Measurements from ENCODE around the gene OR1F1. TPM values are rescaled to one million over a fixed set of nuclear protein-coding genes. Genes with fewer than 3 reads are reported as not detected.

OR1F1 gene
- total and polyA plus RNA-seq, 2 of the 8 experiments (the other 6 are each of a cell fraction or from before 2014, with no cell fraction given): 0.52 to 1.2 TPM

Other genes with a start within 250 kb of the OR1F1 start
- gene KREMEN2, start 223.9 kb upstream of the OR1F1 start, total RNA-seq (2021; fragmentation: NEBNext Ultra II Directional; extraction: Animal tissue kit (Norgen Biotek cat#: 25700)): 6.6 and 7.8 TPM in 2 replicates
- gene KREMEN2, start 223.9 kb upstream of the OR1F1 start, polyA plus RNA-seq (2011; rRNA removed): 7.0 and 10.4 TPM in 2 replicates
- gene PAQR4, start 218.9 kb upstream of the OR1F1 start, total RNA-seq (2021; fragmentation: NEBNext Ultra II Directional; extraction: Animal tissue kit (Norgen Biotek cat#: 25700)): 28.2 and 28.8 TPM in 2 replicates
- 34.6 and 52.8 TPM in 2 replicates for gene PAQR4, start 218.9 kb upstream of the OR1F1 start, polyA plus RNA-seq (2011; rRNA removed)
- 74.7 and 83.6 TPM in 2 replicates for gene PKMYT1, start 207.8 kb upstream of the OR1F1 start, total RNA-seq (2021; fragmentation: NEBNext Ultra II Directional; extraction: Animal tissue kit (Norgen Biotek cat#: 25700))
- gene PKMYT1, start 207.8 kb upstream of the OR1F1 start, polyA plus RNA-seq (2011; rRNA removed): 85.2 and 180 TPM in 2 replicates
- gene CLDN9, start 175.3 kb upstream of the OR1F1 start, total RNA-seq (2021; fragmentation: NEBNext Ultra II Directional; extraction: Animal tissue kit (Norgen Biotek cat#: 25700)): 0.60 and 0.77 TPM in 2 replicates
- 0.89 and 2.2 TPM in 2 replicates for gene CLDN9, start 175.3 kb upstream of the OR1F1 start, polyA plus RNA-seq (2011; rRNA removed)
- gene CLDN6, start 170.0 kb upstream of the OR1F1 start, total RNA-seq (2021; fragmentation: NEBNext Ultra II Directional; extraction: Animal tissue kit (Norgen Biotek cat#: 25700)): 747 and 793 TPM in 2 replicates
- gene CLDN6, start 170.0 kb upstream of the OR1F1 start, polyA plus RNA-seq (2011; rRNA removed): 1,115 and 1,541 TPM in 2 replicates
- 77.0 and 81.0 TPM in 2 replicates for gene TNFRSF12A, start 167.8 kb upstream of the OR1F1 start, total RNA-seq (2021; fragmentation: NEBNext Ultra II Directional; extraction: Animal tissue kit (Norgen Biotek cat#: 25700))
- gene TNFRSF12A, start 167.8 kb upstream of the OR1F1 start, polyA plus RNA-seq (2011; rRNA removed): 82.5 and 121 TPM in 2 replicates
- 66.2 and 72.7 TPM in 2 replicates for gene HCFC1R1, start 164.3 kb upstream of the OR1F1 start, total RNA-seq (2021; fragmentation: NEBNext Ultra II Directional; extraction: Animal tissue kit (Norgen Biotek cat#: 25700))
- gene HCFC1R1, start 164.3 kb upstream of the OR1F1 start, polyA plus RNA-seq (2011; rRNA removed): 138 and 195 TPM in 2 replicates
- 78.5 and 82.9 TPM in 2 replicates for gene THOC6, start 164.2 kb upstream of the OR1F1 start, total RNA-seq (2021; fragmentation: NEBNext Ultra II Directional; extraction: Animal tissue kit (Norgen Biotek cat#: 25700))
- gene THOC6, start 164.2 kb upstream of the OR1F1 start, polyA plus RNA-seq (2011; rRNA removed): 111 and 137 TPM in 2 replicates
- 14.3 and 15.9 TPM in 2 replicates for gene BICDL2, start 151.3 kb upstream of the OR1F1 start, total RNA-seq (2021; fragmentation: NEBNext Ultra II Directional; extraction: Animal tissue kit (Norgen Biotek cat#: 25700))
- 7.3 and 14.2 TPM in 2 replicates for gene BICDL2, start 151.3 kb upstream of the OR1F1 start, polyA plus RNA-seq (2011; rRNA removed)
- 23.9 and 26.7 TPM in 2 replicates for gene MMP25, start 141.6 kb upstream of the OR1F1 start, total RNA-seq (2021; fragmentation: NEBNext Ultra II Directional; extraction: Animal tissue kit (Norgen Biotek cat#: 25700))
- gene MMP25, start 141.6 kb upstream of the OR1F1 start, polyA plus RNA-seq (2011; rRNA removed): 7.7 and 14.8 TPM in 2 replicates
- gene IL32, start 122.6 kb upstream of the OR1F1 start, total RNA-seq (2021; fragmentation: NEBNext Ultra II Directional; extraction: Animal tissue kit (Norgen Biotek cat#: 25700)): 2.0 and 2.7 TPM in 2 replicates
- 4.3 and 5.0 TPM in 2 replicates for gene IL32, start 122.6 kb upstream of the OR1F1 start, polyA plus RNA-seq (2011; rRNA removed)
- gene ZSCAN10, start 88.9 kb upstream of the OR1F1 start, total RNA-seq (2021; fragmentation: NEBNext Ultra II Directional; extraction: Animal tissue kit (Norgen Biotek cat#: 25700)): 195 and 209 TPM in 2 replicates
- 314 and 488 TPM in 2 replicates for gene ZSCAN10, start 88.9 kb upstream of the OR1F1 start, polyA plus RNA-seq (2011; rRNA removed)
- 17.0 and 19.1 TPM in 2 replicates for gene ZNF205, start 75.6 kb upstream of the OR1F1 start, total RNA-seq (2021; fragmentation: NEBNext Ultra II Directional; extraction: Animal tissue kit (Norgen Biotek cat#: 25700))
- gene ZNF205, start 75.6 kb upstream of the OR1F1 start, polyA plus RNA-seq (2011; rRNA removed): 19.9 and 28.5 TPM in 2 replicates
- 6.9 and 7.3 TPM in 2 replicates for gene ZNF213, start 53.2 kb upstream of the OR1F1 start, total RNA-seq (2021; fragmentation: NEBNext Ultra II Directional; extraction: Animal tissue kit (Norgen Biotek cat#: 25700))
- gene ZNF213, start 53.2 kb upstream of the OR1F1 start, polyA plus RNA-seq (2011; rRNA removed): 1.6 and 3.8 TPM in 2 replicates
- 7.5 and 9.9 TPM in 2 replicates for gene ZNF200, start 47.0 kb downstream of the OR1F1 start, total RNA-seq (2021; fragmentation: NEBNext Ultra II Directional; extraction: Animal tissue kit (Norgen Biotek cat#: 25700))
- gene ZNF200, start 47.0 kb downstream of the OR1F1 start, polyA plus RNA-seq (2011; rRNA removed): 2.7 and 3.0 TPM in 2 replicates
- gene MEFV, start 68.4 kb downstream of the OR1F1 start, total RNA-seq (2021; fragmentation: NEBNext Ultra II Directional; extraction: Animal tissue kit (Norgen Biotek cat#: 25700)): not detected in 2 replicates
- 0.02 and 0.03 TPM in 2 replicates for gene MEFV, start 68.4 kb downstream of the OR1F1 start, polyA plus RNA-seq (2011; rRNA removed)
- gene ZNF263, start 95.3 kb downstream of the OR1F1 start, total RNA-seq (2021; fragmentation: NEBNext Ultra II Directional; extraction: Animal tissue kit (Norgen Biotek cat#: 25700)): 26.7 and 27.8 TPM in 2 replicates
- gene ZNF263, start 95.3 kb downstream of the OR1F1 start, polyA plus RNA-seq (2011; rRNA removed): 9.2 and 20.7 TPM in 2 replicates
- 7.0 and 8.9 TPM in 2 replicates for gene TIGD7, start 117.2 kb downstream of the OR1F1 start, total RNA-seq (2021; fragmentation: NEBNext Ultra II Directional; extraction: Animal tissue kit (Norgen Biotek cat#: 25700))
- gene TIGD7, start 117.2 kb downstream of the OR1F1 start, polyA plus RNA-seq (2011; rRNA removed): 2.8 and 3.0 TPM in 2 replicates
- gene ZNF75A, start 117.3 kb downstream of the OR1F1 start, total RNA-seq (2021; fragmentation: NEBNext Ultra II Directional; extraction: Animal tissue kit (Norgen Biotek cat#: 25700)): 27.3 and 30.0 TPM in 2 replicates
- gene ZNF75A, start 117.3 kb downstream of the OR1F1 start, polyA plus RNA-seq (2011; rRNA removed): 5.2 and 9.3 TPM in 2 replicates
- not detected in 2 replicates for gene OR2C1, start 167.7 kb downstream of the OR1F1 start, total RNA-seq (2021; fragmentation: NEBNext Ultra II Directional; extraction: Animal tissue kit (Norgen Biotek cat#: 25700))
- not detected in 2 replicates for gene OR2C1, start 167.7 kb downstream of the OR1F1 start, polyA plus RNA-seq (2011; rRNA removed)
- gene ZSCAN32, start 212.8 kb downstream of the OR1F1 start, total RNA-seq (2021; fragmentation: NEBNext Ultra II Directional; extraction: Animal tissue kit (Norgen Biotek cat#: 25700)): 22.0 and 22.6 TPM in 2 replicates
- gene ZSCAN32, start 212.8 kb downstream of the OR1F1 start, polyA plus RNA-seq (2011; rRNA removed): 9.6 and 13.4 TPM in 2 replicates
- gene ZNF174, start 213.0 kb downstream of the OR1F1 start, total RNA-seq (2021; fragmentation: NEBNext Ultra II Directional; extraction: Animal tissue kit (Norgen Biotek cat#: 25700)): 12.2 and 12.7 TPM in 2 replicates
- 9.1 and 10.9 TPM in 2 replicates for gene ZNF174, start 213.0 kb downstream of the OR1F1 start, polyA plus RNA-seq (2011; rRNA removed)